IPS-18a (cell line): ENCODE results near the gene PABPC4L.
"Not testable (repeated sequence)": the region's sequence is repeated elsewhere in the genome, so short reads cannot be mapped to it uniquely, and the experiment has no call there.

Experiments
- H3K27ac ChIP-seq: one replicate; pipeline ENCODE4 v1.5.1; 2013; ENCODE audit warnings: low read length
- H3K27me3 ChIP-seq: one replicate; pipeline ENCODE4 v1.6.1; 2013; ENCODE audit warnings: mild to moderate bottlenecking, low read length; ENCODE audit not compliant: control insufficient read depth, insufficient read depth
- H3K36me3 ChIP-seq: one replicate; pipeline ENCODE4 v1.6.1; 2013; ENCODE audit warnings: low read depth, low read length; ENCODE audit not compliant: control insufficient read depth
- H3K4me1 ChIP-seq: one replicate; pipeline ENCODE4 v1.6.1; 2013; ENCODE audit warnings: low read depth, low read length; ENCODE audit not compliant: control insufficient read depth
- H3K4me3 ChIP-seq: one replicate; pipeline ENCODE4 v1.5.1; 2013; ENCODE audit warnings: low read length
- H3K9ac ChIP-seq: one replicate; pipeline ENCODE4 v1.6.1; 2013; ENCODE audit warnings: mild to moderate bottlenecking, low read length, moderate library complexity
- H3K9me3 ChIP-seq: one replicate; pipeline ENCODE4 v1.6.1; 2013; ENCODE audit warnings: low read depth, low read length; ENCODE audit not compliant: control insufficient read depth

PABPC4L gene

GRCh38 chr4:134201216-134202161, at the start of gene PABPC4L:
Gene PABPC4L (minus strand): TSS chr4:134201789. CDS start chr4:134201019, 770 bp downstream.
- H3K9me3 ChIP-seq: no peaks in the 10 kb centered on the region
- H3K36me3 ChIP-seq: no peaks in the 10 kb centered on the region
- H3K4me1 ChIP-seq: peaks cover 12% of the 10 kb centered on the region
- H3K27me3 ChIP-seq: peaks cover 11% of the 10 kb centered on the region
- peak within 1 kb of the TSS; percentile 62 for H3K4me3 ChIP-seq
- H3K9ac ChIP-seq: peak within 1 kb of the TSS; percentile 41
- H3K27ac ChIP-seq: no peak within 1 kb of the TSS

- Histone ChIP-seq H3K9me3 (no peaks in the 10 kb centered on the region), H3K36me3 (no peaks in the 10 kb centered on the region), H3K4me3 (no peak overlapping the region), H3K4me1 (no peaks in the 10 kb centered on the region), H3K27ac (no peak overlapping the region), H3K27me3 (no peaks in the 10 kb centered on the region), H3K9ac (no peak overlapping the region)
Observed at GRCh38 chr4:134251322-134251721, 49.7 kb upstream of the PABPC4L start.

GRCh38 chr4:134243742-134244713, 42.4 kb upstream of the PABPC4L start:
- Histone ChIP-seq H3K36me3 (no peaks in the 10 kb centered on the region), H3K27ac (no peak overlapping the region), H3K9me3 (no peaks in the 10 kb centered on the region), H3K27me3 (no peaks in the 10 kb centered on the region), H3K4me3 (no peak overlapping the region), H3K9ac (no peak overlapping the region), H3K4me1 (no peaks in the 10 kb centered on the region)

- no peak overlapping the region for H3K9ac ChIP-seq
- H3K36me3 ChIP-seq: no peaks in the 10 kb centered on the region
- no peaks in the 10 kb centered on the region for H3K9me3 ChIP-seq
- no peaks in the 10 kb centered on the region for H3K4me1 ChIP-seq
- H3K27me3 ChIP-seq: no peaks in the 10 kb centered on the region
- no peak overlapping the region for H3K4me3 ChIP-seq
- H3K27ac ChIP-seq: no peak overlapping the region
Observed at GRCh38 chr4:134219043-134219442, 17.5 kb upstream of the PABPC4L start.

GRCh38 chr4:134216411-134216810, 14.8 kb upstream of the PABPC4L start:
- H3K27me3 ChIP-seq: no peaks in the 10 kb centered on the region
- H3K9me3 ChIP-seq: no peaks in the 10 kb centered on the region
- no peaks in the 10 kb centered on the region for H3K4me1 ChIP-seq
- H3K36me3 ChIP-seq: no peaks in the 10 kb centered on the region
- no peak overlapping the region for H3K27ac ChIP-seq
- no peak overlapping the region for H3K9ac ChIP-seq
- no peak overlapping the region for H3K4me3 ChIP-seq

GRCh38 chr4:134215620-134216344, 14.2 kb upstream of the PABPC4L start:
- Histone ChIP-seq H3K27ac (no peak overlapping the region), H3K9me3 (no peaks in the 10 kb centered on the region)

GRCh38 chr4:134207955-134208354, 6.4 kb upstream of the PABPC4L start:
- H3K27me3 ChIP-seq, H3K4me3 ChIP-seq, H3K36me3 ChIP-seq, H3K27ac ChIP-seq, H3K4me1 ChIP-seq, H3K9ac ChIP-seq, H3K9me3 ChIP-seq: not testable (repeated sequence)

More at GRCh38 chr4:134215620-134216344, 14.2 kb upstream of the PABPC4L start:
- Histone ChIP-seq H3K4me1 (no peaks in the 10 kb centered on the region), H3K4me3 (no peak overlapping the region), H3K27me3 (no peaks in the 10 kb centered on the region), H3K9ac (no peak overlapping the region), H3K36me3 (no peaks in the 10 kb centered on the region)

GRCh38 chr4:134202166-134202956, 772 bp upstream of the PABPC4L start:
- peaks cover 4% of the 10 kb centered on the region for H3K9me3 ChIP-seq
- H3K36me3 ChIP-seq: no peaks in the 10 kb centered on the region
- no peak overlapping the region for H3K27ac ChIP-seq
- peaks cover 12% of the 10 kb centered on the region for H3K4me1 ChIP-seq
- H3K27me3 ChIP-seq: peaks cover 11% of the 10 kb centered on the region
- H3K4me3 ChIP-seq: peak overlapping the region; percentile 62
- H3K9ac ChIP-seq: no peak overlapping the region

GRCh38 chr4:134200811-134201215, 776 bp downstream of the PABPC4L start:
- H3K9ac ChIP-seq: peak overlapping the region; percentile 41
- H3K27me3 ChIP-seq: peaks cover 11% of the 10 kb centered on the region
- no peaks in the 10 kb centered on the region for H3K36me3 ChIP-seq
- H3K4me1 ChIP-seq: peaks cover 12% of the 10 kb centered on the region
- H3K27ac ChIP-seq: no peak overlapping the region
- no peaks in the 10 kb centered on the region for H3K9me3 ChIP-seq
- H3K4me3 ChIP-seq: peak overlapping the region; percentile 62

GRCh38 chr4:134189949-134190348, 11.6 kb downstream of the PABPC4L start:
- Histone ChIP-seq H3K4me1 (no peaks in the 10 kb centered on the region), H3K9ac (no peak overlapping the region)

More at GRCh38 chr4:134189949-134190348, 11.6 kb downstream of the PABPC4L start:
- Histone ChIP-seq H3K9me3 (no peaks in the 10 kb centered on the region), H3K27me3 (no peaks in the 10 kb centered on the region), H3K27ac (no peak overlapping the region), H3K4me3 (no peak overlapping the region), H3K36me3 (no peaks in the 10 kb centered on the region)
